SK-N-DZ (cell line): Measurements from ENCODE around the gene HCRTR1. TPM values are rescaled to one million over a fixed set of nuclear protein-coding genes. Genes with fewer than 3 reads are reported as not detected.

Experiments used
- DNase-seq: peaks from one replicate; pipeline ENCODE4 v3.0.0-alpha.2; 2015; ENCODE audit warnings: low spot score
- polyA plus RNA-seq, 2 experiments: library from polyadenylated mRNA; depleted of rRNA; stranded (reverse); fragments of >200 nt; gene quantifications; 2 replicates each; pipeline ENCODE4 v1.2.3, GENCODE V29; 2014

Gene HCRTR1
- not detected in 2 replicates for polyA plus RNA-seq (2014; cell fraction: cytosol; rRNA removed)
- polyA plus RNA-seq (2014; cell fraction: nucleus; rRNA removed) = 0.31 TPM in 1 of 2 replicates, not detected in the other

GRCh38 chr1:31617218-31617915 is at the start of gene HCRTR1:
Gene HCRTR1, plus strand, starts transcription at chr1:31617689. Its CDS starts 1,504 bp downstream, at chr1:31619193.
- no peak for DNase-seq

- DNase-seq = no peak
Observed at GRCh38 chr1:31567956-31568570, 49.4 kb upstream of the HCRTR1 start.

DNA sequence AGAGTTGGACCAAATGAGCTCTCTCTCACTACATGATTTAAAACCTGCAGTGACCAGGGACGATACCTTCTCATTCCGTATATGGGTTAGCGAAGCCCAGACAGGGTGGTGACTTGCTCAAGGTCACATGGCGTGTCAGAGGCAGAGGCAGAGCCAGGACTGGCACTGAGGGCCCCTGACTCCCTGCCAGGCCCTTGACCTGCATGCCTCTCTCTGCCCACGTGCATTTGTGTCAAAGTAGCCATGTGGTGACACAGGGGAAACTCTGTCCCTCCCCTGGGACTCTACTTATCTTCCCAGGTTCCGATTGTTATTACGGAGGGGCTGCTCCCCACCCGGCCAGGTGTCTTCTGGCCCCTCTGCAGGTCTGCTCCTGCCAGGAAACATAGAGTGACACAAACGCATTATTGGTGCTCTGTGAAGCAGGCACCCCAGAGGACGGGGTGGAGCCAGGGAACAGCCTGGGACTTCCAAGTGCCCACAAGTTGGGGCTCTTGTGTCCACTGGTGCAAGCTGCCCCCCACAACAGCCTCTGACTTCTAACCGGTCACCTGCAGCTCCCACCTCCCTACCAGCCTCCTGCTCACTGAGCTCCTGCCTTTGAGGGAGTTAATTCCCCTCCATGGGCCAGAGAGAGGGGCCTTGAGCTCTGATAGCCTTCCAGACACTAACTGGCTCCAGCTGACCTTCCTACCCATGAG is 48.4 kb upstream of the HCRTR1 start:
- DNase-seq = no peak

- DNase-seq = no peak
Observed at GRCh38 chr1:31569596-31570173, 47.8 kb upstream of the HCRTR1 start.

DNA sequence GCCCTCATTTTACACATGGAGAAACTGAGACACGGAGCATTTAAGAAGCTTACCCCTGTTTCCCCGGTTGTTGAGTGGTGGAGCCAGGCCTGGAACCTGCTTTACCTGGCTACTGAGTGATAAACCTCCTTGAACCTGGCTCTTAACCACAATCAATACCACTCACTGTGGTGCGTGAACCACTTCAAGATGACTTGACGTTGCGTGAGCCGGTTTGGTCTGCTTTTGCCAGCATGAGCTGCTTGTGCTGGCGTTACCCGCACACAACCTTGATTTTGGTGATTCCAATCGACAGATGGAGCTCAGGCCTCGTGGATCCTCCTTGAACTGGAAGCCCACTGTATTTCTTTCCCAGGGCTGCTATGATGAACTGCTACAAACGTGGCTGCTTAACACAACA is 47.3 kb upstream of the HCRTR1 start:
- no peak for DNase-seq

- DNase-seq = no peak
Observed at GRCh38 chr1:31570906-31571305, 46.6 kb upstream of the HCRTR1 start.

GRCh38 chr1:31571340-31572295 is 45.9 kb upstream of the HCRTR1 start:
- no peak for DNase-seq

- no peak for DNase-seq
Observed at GRCh38 chr1:31572323-31573104, 45.0 kb upstream of the HCRTR1 start.

- no peak for DNase-seq
Observed at GRCh38 chr1:31573261-31573660, 44.2 kb upstream of the HCRTR1 start.

DNA sequence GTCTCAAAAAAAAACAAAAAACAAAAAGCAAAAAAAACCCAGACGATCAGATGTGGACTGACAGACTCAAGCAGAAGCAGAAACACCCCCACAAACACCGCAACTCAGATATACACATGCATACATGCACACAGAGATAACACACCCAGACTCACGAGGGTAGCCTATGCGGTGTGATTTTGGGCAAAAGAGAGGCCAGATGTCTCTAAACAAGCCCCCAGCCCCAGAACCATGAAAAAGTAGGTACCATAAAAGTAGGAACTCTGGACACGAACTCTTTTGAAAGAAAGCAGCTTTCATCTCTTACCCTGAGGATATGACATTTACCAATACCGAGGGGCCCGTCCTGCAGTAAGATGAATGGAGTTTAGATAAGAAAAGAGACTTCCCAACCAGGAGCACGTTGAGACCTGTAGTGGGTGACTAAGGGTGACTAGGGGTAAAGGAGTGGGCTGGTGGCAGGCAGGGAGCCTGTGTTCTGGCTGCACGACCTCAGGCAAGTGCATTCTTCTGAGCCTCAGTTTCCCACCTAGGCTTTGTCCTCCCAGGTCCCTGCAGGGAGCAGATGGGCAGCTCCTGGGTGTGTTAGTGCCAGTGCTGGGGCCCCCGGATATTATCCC is 42.6 kb upstream of the HCRTR1 start:
- no peak for DNase-seq

GRCh38 chr1:31575369-31576140 is 41.9 kb upstream of the HCRTR1 start:
- DNase-seq = no peak

GRCh38 chr1:31576201-31576669 is 41.3 kb upstream of the HCRTR1 start, which contains the start of gene TINAGL1:
Gene TINAGL1, plus strand, starts transcription at chr1:31576515. Its CDS starts 634 bp downstream, at chr1:31577149.
- DNase-seq = no peak

DNA sequence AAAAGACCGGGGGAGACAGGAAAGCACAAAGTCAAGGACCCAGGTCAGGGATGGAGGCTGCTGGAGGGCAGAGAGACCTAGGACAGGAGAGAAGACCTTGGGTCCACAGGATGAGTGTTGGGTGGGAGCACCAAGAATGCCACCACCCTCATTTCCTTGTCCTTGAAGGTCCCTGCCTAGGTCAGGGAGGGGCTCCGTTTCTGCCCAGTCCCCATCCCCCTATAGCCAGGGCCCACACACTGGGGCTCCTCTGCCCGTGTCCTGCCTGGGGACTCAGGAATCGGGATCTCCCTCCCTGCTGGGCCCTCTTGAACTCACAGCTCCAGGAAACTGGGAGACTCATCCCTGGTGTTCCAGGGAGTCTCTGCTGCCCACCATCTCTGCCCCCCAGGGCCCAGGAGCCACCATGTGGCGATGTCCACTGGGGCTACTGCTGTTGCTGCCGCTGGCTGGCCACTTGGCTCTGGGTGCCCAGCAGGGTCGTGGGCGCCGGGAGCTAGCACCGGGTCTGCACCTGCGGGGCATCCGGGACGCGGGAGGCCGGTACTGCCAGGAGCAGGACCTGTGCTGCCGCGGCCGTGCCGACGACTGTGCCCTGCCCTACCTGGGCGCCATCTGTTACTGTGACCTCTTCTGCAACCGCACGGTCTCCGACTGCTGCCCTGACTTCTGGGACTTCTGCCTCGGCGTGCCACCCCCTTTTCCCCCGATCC is 40.6 kb upstream of the HCRTR1 start:
- DNase-seq = no peak

DNA sequence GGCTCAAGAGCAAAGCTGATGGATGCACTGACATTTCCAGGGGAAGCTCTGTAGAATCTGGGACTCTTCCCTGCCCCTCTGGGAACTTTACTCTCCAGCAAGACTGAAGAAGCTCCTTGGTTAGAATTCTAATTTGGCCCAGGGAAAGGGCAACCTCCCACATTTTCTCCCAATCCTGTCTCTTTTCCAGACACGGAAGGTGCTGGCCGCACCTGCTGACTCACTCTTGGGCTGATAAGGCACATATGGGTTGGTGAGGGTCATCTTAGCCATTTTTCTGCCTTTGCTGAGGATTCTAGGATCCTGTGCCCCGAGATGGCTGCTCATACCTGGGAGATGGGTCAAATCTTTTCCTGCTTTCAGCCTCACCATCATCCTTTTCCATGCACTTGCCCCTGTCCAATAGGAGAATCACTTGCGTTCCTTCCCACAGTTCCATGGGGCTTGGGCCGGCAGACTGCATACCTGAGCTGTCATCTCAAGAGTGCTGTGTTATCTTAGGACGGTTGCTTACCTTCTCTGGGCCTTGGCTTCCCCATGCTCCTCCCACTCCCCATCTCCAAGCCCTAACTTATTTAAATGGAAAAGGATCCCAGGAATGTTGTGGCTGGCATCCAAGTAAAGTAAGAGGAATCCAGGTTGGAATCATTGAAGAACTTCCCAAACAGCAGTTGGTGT is 39.8 kb upstream of the HCRTR1 start:
- no peak for DNase-seq

- no peak for DNase-seq
Observed at GRCh38 chr1:31579374-31579773, 38.1 kb upstream of the HCRTR1 start.

- DNase-seq = no peak
Observed at GRCh38 chr1:31580513-31580870, 37.0 kb upstream of the HCRTR1 start.

GRCh38 chr1:31580891-31581603 is 36.4 kb upstream of the HCRTR1 start:
- DNase-seq = no peak
